ENCODE results near the gene GCSH. TPM values are rescaled to one million over a fixed set of nuclear protein-coding genes. Genes with fewer than 3 reads are reported as not detected.

The GCSH gene
- total and polyA plus RNA-seq, 2 of the 13 experiments (the other 11 are each of a cell fraction or from before 2014, with no cell fraction given), result 35.9 to 103 TPM

GRCh38 chr16:81123092-81123852, 27.1 kb upstream of the GCSH start (continued):
- TF ChIP-seq ADNP (CRISPR knock-in tag; IDR thresholded peaks at IDR 0.05) (no peak), SAP130 (CRISPR knock-in tag; IDR thresholded peaks at IDR 0.05; ENCODE audit: low read depth) (peak; percentile 34; the same call in 1 of the 2 replicates), ZNF567 (CRISPR knock-in tag; IDR thresholded peaks at IDR 0.05; ENCODE audit: borderline replicate concordance) (no peak), ZNF30 (CRISPR knock-in tag; IDR thresholded peaks at IDR 0.05) (no peak), ZNF414 (CRISPR knock-in tag; IDR thresholded peaks at IDR 0.05) (peak; percentile 57; the same call in 1 of the 2 replicates), ZNF670 (CRISPR knock-in tag; IDR thresholded peaks at IDR 0.05; ENCODE audit: borderline replicate concordance) (no peak), THAP11 (CRISPR knock-in tag; IDR thresholded peaks at IDR 0.05) (peak; percentile 54), SKI (IDR thresholded peaks at IDR 0.05; ENCODE audit: partially characterized antibody) (peak; percentile 91), ZNF136 (CRISPR knock-in tag; IDR thresholded peaks at IDR 0.05; ENCODE audit: low read depth) (no peak), ZNF691 (CRISPR knock-in tag; IDR thresholded peaks at IDR 0.05; ENCODE audit: borderline replicate concordance, low read depth) (no peak), ZBTB33 (CRISPR knock-in tag; IDR thresholded peaks at IDR 0.05) (peak; percentile 63; the same call in 1 of the 2 replicates), HDAC2 (CRISPR knock-in tag; IDR thresholded peaks at IDR 0.05) (peak; percentile 45; the same call in 1 of the 2 replicates), HNRNPL (IDR thresholded peaks at IDR 0.05; ENCODE audit: low read depth, low read length) (no peak), CREBL2 (CRISPR knock-in tag; IDR thresholded peaks at IDR 0.05; ENCODE audit: borderline replicate concordance) (no peak), ZBTB1 (CRISPR knock-in tag; IDR thresholded peaks at IDR 0.05; ENCODE audit: borderline replicate concordance) (no peak), SMAD3 (CRISPR knock-in tag; IDR thresholded peaks at IDR 0.05) (peak; percentile 46; the same call in 1 of the 2 replicates), ATF7 (IDR thresholded peaks at IDR 0.05) (peak; percentile 61), ATF7 (CRISPR knock-in tag; IDR thresholded peaks at IDR 0.05) (no peak), TCF12 (IDR thresholded peaks at IDR 0.05) (no peak), TCF12 (CRISPR knock-in tag; IDR thresholded peaks at IDR 0.05) (no peak; the same call in 1 of the 2 replicates), SOX5 (CRISPR knock-in tag; IDR thresholded peaks at IDR 0.05; ENCODE audit: borderline replicate concordance) (0 out of 2 replicates have a peak, but pooled peaks have one; percentile 9), TGIF2 (CRISPR knock-in tag; IDR thresholded peaks at IDR 0.05) (no peak), NCOA2 (CRISPR knock-in tag; IDR thresholded peaks at IDR 0.05) (peak; percentile 37; the same call in 1 of the 2 replicates), ZNF260 (CRISPR knock-in tag; IDR thresholded peaks at IDR 0.05; ENCODE audit: borderline replicate concordance, low read depth) (no peak), ZNF652 (CRISPR knock-in tag; IDR thresholded peaks at IDR 0.05; ENCODE audit: borderline replicate concordance, low read depth) (peak; percentile 73), ZNF230 (CRISPR knock-in tag; IDR thresholded peaks at IDR 0.05) (no peak), ZBTB3 (CRISPR knock-in tag; IDR thresholded peaks at IDR 0.05; ENCODE audit: borderline replicate concordance, low read depth) (no peak), ZNF263 (CRISPR knock-in tag; IDR thresholded peaks at IDR 0.05) (0 out of 2 replicates have a peak, but pooled peaks have one; percentile 27), NFKBIZ (CRISPR knock-in tag; IDR thresholded peaks at IDR 0.05) (no peak), KLF12 (CRISPR knock-in tag; IDR thresholded peaks at IDR 0.05; ENCODE audit: borderline replicate concordance) (no peak)
